Sigmoid colon (tissue), 3 donors: Measurements from ENCODE around the gene ABHD17C.

Experiments used
- CTCF ChIP-seq, 4 experiments: fragments of 450-650 bp in 3 of 4; fragments of 200-600 bp in 1 of 4; IDR thresholded peaks; one replicate each; pipeline ENCODE4 v1.5.1; 2016 to 2019; ENCODE audit warnings: antibody characterized with exemption in 4 of 4, mild to moderate bottlenecking in 3 of 4, moderate library complexity in 2 of 4
- POLR2A ChIP-seq, 2 donors: fragments of 450-650 bp; IDR thresholded peaks; one replicate each; pipeline ENCODE4 v1.6.1; 2016; ENCODE audit warnings: antibody characterized with exemption in 2 of 2, mild to moderate bottlenecking in 2 of 2, moderate library complexity in 2 of 2

GRCh38 chr15:80721476-80721875 lies 26.4 kb downstream of the ABHD17C start:
- TF ChIP-seq CTCF (IDR thresholded peaks at IDR 0.05): no peak
- no peak for TF ChIP-seq POLR2A (IDR thresholded peaks at IDR 0.05)
